WI38 (cell line): ENCODE results near the gene GRAMD1A.

Experiments used
- H3K4me3 ChIP-seq: 2 replicates; pipeline ENCODE4 v1.5.1; 2011; ENCODE audit warnings: low read depth, mild to moderate bottlenecking, control low read depth, low read length
- CTCF ChIP-seq: IDR thresholded peaks from 2 replicates; pipeline ENCODE4 v1.5.1; 2012; ENCODE audit warnings: low read depth, mild to moderate bottlenecking, control low read depth, low read length

GRAMD1A gene

GRCh38 chr19:34972163-34972705 is 27.9 kb upstream of the GRAMD1A start:
- no peak overlapping the region for H3K4me3 ChIP-seq
- TF ChIP-seq CTCF = no peak

GRCh38 chr19:34974646-34975045 is 25.5 kb upstream of the GRAMD1A start:
- no peak for TF ChIP-seq CTCF
- no peak overlapping the region for H3K4me3 ChIP-seq

GRCh38 chr19:34975056-34975455 is 25.1 kb upstream of the GRAMD1A start:
- TF ChIP-seq CTCF = no peak
- no peak overlapping the region for H3K4me3 ChIP-seq

- TF ChIP-seq CTCF = no peak
- no peak overlapping the region for H3K4me3 ChIP-seq
Observed at GRCh38 chr19:34976611-34977010, 23.5 kb upstream of the GRAMD1A start.

GRCh38 chr19:34979819-34980640 is 20.1 kb upstream of the GRAMD1A start:
- TF ChIP-seq CTCF = no peak
- H3K4me3 ChIP-seq = no peak overlapping the region

- no peak for TF ChIP-seq CTCF
- no peak overlapping the region for H3K4me3 ChIP-seq
Observed at GRCh38 chr19:34982275-34982674, 17.8 kb upstream of the GRAMD1A start.

GRCh38 chr19:34983786-34984185 is 16.3 kb upstream of the GRAMD1A start:
- no peak for TF ChIP-seq CTCF
- H3K4me3 ChIP-seq = no peak overlapping the region
